Gastroesophageal sphincter (tissue), 4 donors: ENCODE data around the gene SSC5D. TPM values are rescaled to one million over a fixed set of nuclear protein-coding genes. Genes with fewer than 3 reads are reported as not detected.
"Not testable (repeated sequence)": the region's sequence is repeated elsewhere in the genome, so short reads cannot be mapped to it uniquely, and the experiment has no call there.

Experiments used
- ATAC-seq: fragments of 150-250 bp; one replicate; pipeline ENCODE4 v1.9.1; 2016; ENCODE audit warnings: mild to moderate bottlenecking, moderate library complexity
- H3K27ac ChIP-seq, 4 donors: fragments of 200-600 bp; sonication (generic) in 3 of 4; 1 replicate in 3 of 4; 2 replicates in 1 of 4; pipeline ENCODE4 v1.5.1; 2016 to 2019
- H3K27me3 ChIP-seq: fragments of 200-600 bp; sonication (generic); one replicate; pipeline ENCODE4 v1.5.1; 2019
- H3K36me3 ChIP-seq, 2 donors: fragments of 200-600 bp; sonication (generic); one replicate each; pipeline ENCODE4 v1.5.1; 2019; ENCODE audit warnings: control low read depth in 1 of 2
- H3K4me1 ChIP-seq, 3 donors: fragments of 200-600 bp; sonication (generic); 1 replicate in 2 of 3; 2 replicates in 1 of 3; pipeline ENCODE4 v1.5.1; 2016 to 2019; ENCODE audit warnings: control low read depth in 2 of 3
- H3K4me3 ChIP-seq, 2 donors: fragments of 200-600 bp; sonication (generic); one replicate each; pipeline ENCODE4 v1.5.1; 2019; ENCODE audit warnings: mild to moderate bottlenecking in 1 of 2, moderate library complexity in 1 of 2
- H3K9me3 ChIP-seq, 3 donors: fragments of 200-600 bp; sonication (generic); one replicate each; pipeline ENCODE4 v1.5.1; 2017 to 2019; ENCODE audit warnings: control low read depth in 2 of 3
- CTCF ChIP-seq, 4 experiments: fragments of 200-600 bp in 2 of 4; fragments of 450-650 bp in 2 of 4; sonication (generic) in 1 of 4; IDR thresholded peaks; one replicate each; pipeline ENCODE4 v1.5.1; 2017 to 2019; ENCODE audit warnings: antibody characterized with exemption in 4 of 4, mild to moderate bottlenecking in 2 of 4, moderate library complexity in 2 of 4
- EP300 ChIP-seq: sonication (generic); formaldehyde crosslinking; IDR thresholded peaks from one replicate; pipeline ENCODE4 v1.6.1; 2017; ENCODE audit warnings: antibody characterized with exemption, mild to moderate bottlenecking
- POLR2A ChIP-seq, 2 donors: fragments of 450-650 bp; IDR thresholded peaks; one replicate each; pipeline ENCODE4 v1.6.1; 2017; ENCODE audit warnings: antibody characterized with exemption in 2 of 2, mild to moderate bottlenecking in 2 of 2, moderate library complexity in 1 of 2
- POLR2AphosphoS5 ChIP-seq: sonication (generic); formaldehyde crosslinking; IDR thresholded peaks from one replicate; pipeline ENCODE4 v1.6.1; 2017; ENCODE audit warnings: antibody characterized with exemption
- WGBS, 2 donors: methylation state at CpG; one replicate each; pipeline ENCODE4 v1.1.5; 2018; ENCODE audit warnings: low coverage in 1 of 2; 5-methylcytosine and 5-hydroxymethylcytosine counted together
- total RNA-seq, 4 donors: library from RNA; depleted of rRNA; stranded (reverse); fragments of >200 nt; gene quantifications; one replicate each; pipeline ENCODE4 v1.1.0, GENCODE V29; 2016

The SSC5D gene
- total RNA-seq, 4 donors from 2014 or later: 6.3 to 39.2 (median 23.5) TPM

- Histone ChIP-seq H3K27me3 (peaks cover 88% of the 10 kb centered on the region), H3K4me1 (peaks cover 0 to 35% (median 2%) of the 10 kb centered on the region in 3 donors), H3K4me3 (no peak overlapping the region), H3K9me3 (no peaks in the 10 kb centered on the region), H3K27ac (no peak overlapping the region), H3K36me3 (no peaks in the 10 kb centered on the region)
- 42% methylated on average over 10 of the region's 11 CpGs; no CpG with 5 or more reads in 1 of the 2 donors for WGBS, 2 donors
- no peak for TF ChIP-seq CTCF (IDR thresholded peaks at IDR 0.05)
- TF ChIP-seq EP300: no peak
- TF ChIP-seq POLR2A (IDR thresholded peaks at IDR 0.05): no peak
- no peak for TF ChIP-seq POLR2AphosphoS5
- no peak for ATAC-seq
These were observed 43.6 kb upstream of the SSC5D start for GRCh38 chr19:55444646-55445045.

GRCh38 chr19:55446060-55446459, 42.2 kb upstream of the SSC5D start:
- no peak overlapping the region for H3K4me3 ChIP-seq
- TF ChIP-seq POLR2AphosphoS5: no peak
- TF ChIP-seq CTCF (IDR thresholded peaks at IDR 0.05): no peak
- TF ChIP-seq EP300: no peak
- TF ChIP-seq POLR2A (IDR thresholded peaks at IDR 0.05): no peak
- peaks cover 86% of the 10 kb centered on the region for H3K27me3 ChIP-seq
- no peaks in the 10 kb centered on the region for H3K36me3 ChIP-seq
- no peaks in the 10 kb centered on the region for H3K9me3 ChIP-seq
- H3K4me1 ChIP-seq: peaks cover 0 to 27% (median 3%) of the 10 kb centered on the region in 3 donors
- no peak for ATAC-seq
- H3K27ac ChIP-seq: no peak overlapping the region
- WGBS, 2 donors: 63 to 72% methylated on average over 6 to 7 of the region's 8 CpGs

- no peak overlapping the region for H3K27ac ChIP-seq
- no peak for ATAC-seq
- peaks cover 86% of the 10 kb centered on the region for H3K27me3 ChIP-seq
These were observed 40.6 kb upstream of the SSC5D start for GRCh38 chr19:55447421-55448174.

GRCh38 chr19:55448175-55448490, 40.1 kb upstream of the SSC5D start:
- not testable (repeated sequence) for ATAC-seq, H3K36me3 ChIP-seq, H3K27ac ChIP-seq, H3K9me3 ChIP-seq, H3K4me3 ChIP-seq
- Histone ChIP-seq H3K27me3 (peaks cover 85% of the 10 kb centered on the region), H3K4me1 (peaks cover 0 to 28% (median 14%) of the 10 kb centered on the region in 3 donors)
- WGBS, 2 donors: 69% methylated on average over 2 of the region's 5 CpGs; no CpG with 5 or more reads in 1 of the 2 donors

More at GRCh38 chr19:55447421-55448174, 40.6 kb upstream of the SSC5D start:
- Histone ChIP-seq H3K4me3 (no peak overlapping the region), H3K36me3 (no peaks in the 10 kb centered on the region), H3K4me1 (peaks cover 0 to 28% (median 14%) of the 10 kb centered on the region in 3 donors), H3K9me3 (no peaks in the 10 kb centered on the region)
- 56% methylated on average over 3 of the region's 16 CpGs; no CpG with 5 or more reads in 1 of the 2 donors for WGBS, 2 donors
- TF ChIP-seq CTCF (IDR thresholded peaks at IDR 0.05): no peak
- TF ChIP-seq POLR2A (IDR thresholded peaks at IDR 0.05): no peak
- no peak for TF ChIP-seq EP300
- no peak for TF ChIP-seq POLR2AphosphoS5

- WGBS, 2 donors: 41% methylated on average over 5 of the region's 16 CpGs; no CpG with 5 or more reads in 1 of the 2 donors
These were observed 38.8 kb upstream of the SSC5D start for GRCh38 chr19:55449469-55449868.

More at GRCh38 chr19:55449469-55449868, 38.8 kb upstream of the SSC5D start:
- peaks cover 72% of the 10 kb centered on the region for H3K27me3 ChIP-seq
- H3K4me1 ChIP-seq: peaks cover 0 to 25% (median 14%) of the 10 kb centered on the region in 3 donors
- no peaks in the 10 kb centered on the region for H3K9me3 ChIP-seq
- no peak overlapping the region for H3K27ac ChIP-seq
- no peak for ATAC-seq
- H3K4me3 ChIP-seq: no peak overlapping the region
- no peaks in the 10 kb centered on the region for H3K36me3 ChIP-seq
- no peak for TF ChIP-seq POLR2A (IDR thresholded peaks at IDR 0.05)
- TF ChIP-seq CTCF (IDR thresholded peaks at IDR 0.05): no peak
- no peak for TF ChIP-seq EP300
- no peak for TF ChIP-seq POLR2AphosphoS5
